Right hindlimb (tissue), 1 donor: ENCODE data around the gene ANXA2R.

Experiments used
- DNase-seq: peaks from one replicate; pipeline ENCODE4 v3.0.0-alpha.2; 2018

The ANXA2R gene

DNA sequence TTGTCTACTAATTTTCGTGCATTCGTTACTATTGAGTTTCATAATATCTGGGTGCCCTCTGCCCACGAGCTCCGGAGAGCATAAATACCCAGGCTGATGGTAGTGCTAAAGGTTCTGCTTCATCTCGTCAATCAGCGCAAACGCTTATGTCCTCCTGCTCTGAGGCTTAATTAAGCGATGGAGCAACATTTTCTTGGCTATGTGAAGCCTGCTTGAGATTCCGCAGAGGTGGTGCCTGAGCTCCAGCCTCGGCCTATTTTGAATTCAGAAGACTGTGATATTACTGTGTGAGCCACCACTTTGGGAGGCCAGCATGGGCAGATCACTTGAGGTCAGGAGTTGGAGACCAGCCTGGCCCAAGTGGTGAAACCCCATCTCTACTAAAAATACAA, 44.8 kb downstream of the ANXA2R start:
- DNase-seq: no peak

DNA sequence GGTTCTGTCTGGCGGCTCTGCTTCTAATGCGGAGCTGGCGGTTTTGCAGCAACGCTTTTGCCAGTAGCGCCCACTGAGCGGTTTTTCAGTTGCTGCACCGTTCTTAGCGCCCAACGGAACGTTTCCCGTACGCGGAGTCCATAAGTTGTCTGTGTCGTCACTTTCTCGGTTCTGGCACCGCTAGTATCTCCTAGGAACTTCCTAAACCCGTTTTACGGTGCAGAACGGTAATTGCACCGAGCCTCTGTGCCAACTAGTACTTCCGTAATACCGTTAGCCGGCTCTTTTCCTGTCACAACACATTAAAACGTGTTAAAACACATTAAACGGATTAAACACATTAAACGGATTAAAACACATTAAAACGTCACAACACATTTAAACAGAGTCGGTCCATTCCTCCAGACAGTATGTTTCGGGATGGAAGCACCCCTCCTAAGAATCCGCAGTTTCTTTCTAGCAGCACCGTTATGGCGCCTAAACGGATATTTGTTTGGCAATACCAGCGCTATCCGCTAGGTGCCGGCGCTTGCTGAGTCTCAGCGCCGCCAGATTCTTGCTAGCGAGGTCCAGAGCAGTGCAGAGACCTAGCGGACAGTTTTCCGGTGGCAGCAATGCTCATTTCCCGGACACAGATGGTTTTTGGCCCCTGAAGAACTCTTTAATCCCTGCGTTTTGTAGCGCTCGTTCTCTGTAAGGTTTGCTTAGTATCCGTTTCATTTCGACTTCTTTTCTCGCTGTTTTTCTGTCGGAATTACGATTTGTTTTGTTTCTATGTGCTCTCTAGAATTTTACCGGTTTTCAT, 45.4 kb downstream of the ANXA2R start:
- DNase-seq: peak; percentile 92

DNA sequence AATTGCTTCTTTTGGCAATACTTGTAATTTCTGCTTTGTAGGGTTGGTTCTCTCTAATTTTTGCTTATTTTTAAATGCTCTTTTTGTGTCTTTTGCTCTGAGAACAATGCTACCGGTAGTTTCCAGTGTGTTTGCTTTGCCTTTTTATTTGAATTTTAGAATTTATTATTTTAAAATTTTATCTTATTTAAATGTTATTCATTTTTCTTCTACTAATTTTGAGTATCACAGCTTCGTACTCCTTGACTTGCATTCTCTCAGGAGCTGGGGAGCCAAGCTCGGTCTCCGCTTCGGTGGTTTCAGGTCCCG, 45.9 kb downstream of the ANXA2R start:
- no peak for DNase-seq

DNA sequence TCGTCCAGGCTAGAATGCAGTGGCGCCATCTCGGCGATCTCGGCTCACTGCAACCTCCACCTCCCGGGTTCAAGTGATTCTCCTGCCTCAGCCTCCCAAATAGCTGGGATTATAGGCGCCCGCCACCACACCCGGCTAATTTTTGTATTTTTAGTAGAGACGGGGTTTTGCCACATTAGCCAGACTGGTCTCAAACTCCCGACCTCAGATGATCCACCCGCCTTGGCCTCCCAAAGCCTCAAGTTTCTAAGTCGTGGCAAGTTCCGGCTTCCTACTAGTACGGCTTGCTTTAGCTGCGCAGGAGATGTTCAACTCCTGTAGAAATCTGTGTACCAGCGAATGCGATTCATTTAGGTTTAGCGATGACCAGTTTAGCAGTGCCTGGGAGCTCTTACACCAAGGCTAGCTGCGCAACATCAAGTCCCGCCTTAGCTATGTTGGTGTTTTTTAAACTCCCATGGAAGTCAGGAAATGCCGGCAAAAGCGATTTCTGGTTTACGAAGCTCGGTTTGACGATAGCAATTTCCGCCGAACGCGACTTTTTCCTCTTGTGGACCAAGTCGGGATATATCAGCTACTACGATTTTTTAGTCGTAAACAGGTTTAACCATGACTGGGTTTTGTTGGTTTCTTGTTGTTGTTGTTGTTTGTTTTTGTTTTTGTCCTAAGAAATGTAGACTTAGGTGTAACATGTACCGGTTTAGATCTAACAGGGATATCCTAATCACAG, 46.4 kb downstream of the ANXA2R start:
- DNase-seq: peak; percentile 48

DNA sequence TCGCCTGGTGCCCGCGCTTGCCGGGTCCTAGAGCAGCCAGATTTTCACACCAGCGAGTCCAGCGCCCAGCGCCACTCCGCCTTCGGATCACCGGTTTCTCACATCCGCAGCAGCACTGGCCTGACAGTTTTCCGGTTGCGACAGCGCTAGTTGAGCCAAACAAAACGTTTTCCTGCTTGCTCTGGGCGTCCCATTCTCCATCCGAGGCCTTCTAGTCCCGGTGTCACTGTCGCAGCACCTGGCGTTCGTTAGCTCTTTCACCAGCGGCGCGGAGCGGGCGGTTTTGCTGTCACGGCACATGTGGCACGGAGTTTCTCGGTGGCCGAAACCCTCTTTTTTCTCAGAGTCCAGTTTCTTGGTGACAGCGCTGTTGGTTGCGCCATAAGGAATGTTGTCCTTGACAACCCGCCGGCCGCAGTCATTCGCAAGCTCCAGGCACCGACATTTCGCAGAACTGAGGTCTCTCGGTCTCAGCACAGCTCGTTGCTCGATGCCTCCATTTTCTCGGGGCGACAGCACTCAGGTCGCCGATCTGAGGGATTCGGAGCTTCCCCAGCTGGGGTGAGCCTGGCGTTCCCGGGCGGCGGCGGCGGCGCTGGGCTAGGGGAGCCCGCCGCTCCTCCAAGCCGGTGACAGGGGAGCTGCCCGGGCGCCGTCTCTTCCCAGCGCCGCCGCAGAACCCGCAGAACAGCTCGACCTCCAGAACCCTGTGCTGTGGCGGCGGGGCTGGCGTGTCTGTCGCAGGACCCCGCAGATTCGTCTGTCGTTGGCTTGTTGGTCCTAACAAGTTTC, 47.8 kb downstream of the ANXA2R start:
- peak; percentile 72 for DNase-seq

DNA sequence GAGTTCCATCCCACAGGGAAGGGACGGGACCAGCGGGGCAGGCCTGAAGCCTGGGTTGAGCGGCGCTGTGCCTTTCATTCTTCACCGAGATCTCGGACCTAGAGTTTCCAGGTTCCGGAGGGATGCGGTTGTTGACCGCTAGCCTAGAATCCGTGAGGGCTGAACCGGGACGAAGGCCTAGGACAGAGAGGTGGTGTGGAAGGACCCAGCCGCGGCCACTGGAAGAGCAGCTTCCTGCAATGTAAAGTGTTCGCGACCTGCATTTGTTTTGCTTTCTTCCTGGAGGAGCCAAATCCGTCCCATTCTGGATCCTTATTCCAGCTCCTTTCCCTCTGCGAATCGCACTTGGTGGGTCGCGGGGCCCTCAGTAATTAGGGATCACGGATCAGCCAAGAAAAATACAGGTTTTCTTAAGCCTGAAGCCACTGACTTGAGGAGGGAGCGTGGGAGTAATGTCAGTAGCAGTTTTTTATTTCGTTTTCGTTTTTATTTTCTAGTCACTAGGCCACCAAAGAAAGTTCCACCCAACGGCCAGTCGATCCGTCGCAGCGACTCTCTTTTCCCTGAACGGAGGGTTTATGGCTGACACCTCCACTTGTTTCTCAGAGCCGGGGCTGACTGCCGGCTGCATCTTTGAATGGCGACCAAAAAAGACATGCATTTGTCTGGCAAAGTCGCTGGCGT, 48.6 kb downstream of the ANXA2R start:
- no peak for DNase-seq

DNA sequence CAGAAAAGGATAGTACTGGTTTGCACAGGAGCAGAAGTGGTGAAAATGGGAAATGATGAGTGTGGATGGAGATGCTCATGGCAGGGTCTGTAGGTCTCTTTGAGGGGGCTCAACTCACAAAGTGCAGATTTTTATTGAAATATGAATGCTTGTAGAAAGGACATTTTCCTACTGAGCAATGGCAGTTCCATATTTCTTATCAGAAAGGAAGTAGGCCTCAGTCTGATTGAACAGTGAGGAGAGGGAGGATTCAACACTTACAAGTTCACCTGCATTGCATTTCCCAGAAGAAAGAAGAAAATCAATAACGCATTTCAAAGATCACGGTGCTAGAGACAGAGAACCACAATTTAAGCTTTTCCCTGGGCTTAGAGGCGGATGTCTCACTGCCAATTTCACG, 49.2 kb downstream of the ANXA2R start:
- DNase-seq: no peak
